ENCODE data around the gene COG5.
A peak's percentile ranks its signal among the peaks of the same experiment; 100 is the strongest.

COG5 gene

GRCh38 chr7:107244613-107245012 lies 319.1 kb downstream of the COG5 start:
- Histone ChIP-seq H3K4me3 (ENCODE audit: severe bottlenecking) (no peak overlapping the region), H3K27ac (ENCODE audit: poor library complexity, severe bottlenecking) (no peak overlapping the region), H3K4me1 (ENCODE audit: insufficient read depth, poor library complexity, severe bottlenecking) (no peaks in the 10 kb centered on the region), H3K9me3 (ENCODE audit: severe bottlenecking) (no peaks in the 10 kb centered on the region), H3K27me3 (ENCODE audit: insufficient read depth, poor library complexity, severe bottlenecking) (no peaks in the 10 kb centered on the region), H3K36me3 (ENCODE audit: low read depth) (peaks cover 8% of the 10 kb centered on the region)
- TF ChIP-seq CTCF (IDR thresholded peaks at IDR 0.05; ENCODE audit: poor library complexity, severe bottlenecking), result no peak
- ATAC-seq (ENCODE audit: low read depth) (no peak), DNase-seq (ENCODE audit: low spot score) (no peak)

DNA sequence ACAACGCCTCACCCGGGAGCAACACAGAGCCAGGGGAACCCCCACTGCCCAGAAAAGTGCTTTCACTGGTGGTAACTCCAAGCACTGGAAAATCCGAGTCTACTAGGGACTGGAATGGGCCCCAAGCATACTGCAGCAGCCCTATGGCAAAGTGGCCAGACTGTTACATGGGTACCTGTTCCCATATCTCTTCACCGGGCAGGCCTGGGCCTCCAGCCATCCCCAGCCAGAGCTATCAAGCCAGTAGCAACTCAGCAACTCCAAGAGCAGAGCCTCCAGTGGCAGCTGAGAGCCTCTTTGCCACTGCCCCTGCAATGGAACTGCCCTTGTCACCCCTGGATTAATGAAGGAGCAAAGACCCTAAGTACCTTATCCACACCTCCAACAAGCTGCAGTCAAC lies 321.5 kb downstream of the COG5 start:
- Histone ChIP-seq H3K4me1 (ENCODE audit: insufficient read depth, poor library complexity, severe bottlenecking) (no peaks in the 10 kb centered on the region), H3K36me3 (ENCODE audit: low read depth) (no peaks in the 10 kb centered on the region), H3K9me3 (ENCODE audit: severe bottlenecking) (no peaks in the 10 kb centered on the region), H3K4me3 (ENCODE audit: severe bottlenecking) (no peak overlapping the region), H3K27ac (ENCODE audit: poor library complexity, severe bottlenecking) (no peak overlapping the region), H3K27me3 (ENCODE audit: insufficient read depth, poor library complexity, severe bottlenecking) (no peaks in the 10 kb centered on the region)
- no peak for TF ChIP-seq CTCF (IDR thresholded peaks at IDR 0.05; ENCODE audit: poor library complexity, severe bottlenecking)
- no peak for ATAC-seq (ENCODE audit: low read depth)
- DNase-seq (ENCODE audit: low spot score), result no peak

- no peaks in the 10 kb centered on the region for H3K27me3 ChIP-seq (ENCODE audit: insufficient read depth, poor library complexity, severe bottlenecking)
- H3K36me3 ChIP-seq (ENCODE audit: low read depth), result no peaks in the 10 kb centered on the region
- DNase-seq (ENCODE audit: low spot score), result no peak
- H3K4me1 ChIP-seq (ENCODE audit: insufficient read depth, poor library complexity, severe bottlenecking), result peaks cover 18% of the 10 kb centered on the region
- ATAC-seq (ENCODE audit: low read depth), result no peak
- H3K27ac ChIP-seq (ENCODE audit: poor library complexity, severe bottlenecking), result no peak overlapping the region
- no peak overlapping the region for H3K4me3 ChIP-seq (ENCODE audit: severe bottlenecking)
- no peak for TF ChIP-seq CTCF (IDR thresholded peaks at IDR 0.05; ENCODE audit: poor library complexity, severe bottlenecking)
- H3K9me3 ChIP-seq (ENCODE audit: severe bottlenecking), result no peaks in the 10 kb centered on the region
These were observed 326.3 kb downstream of the COG5 start for GRCh38 chr7:107237451-107237850.

DNA sequence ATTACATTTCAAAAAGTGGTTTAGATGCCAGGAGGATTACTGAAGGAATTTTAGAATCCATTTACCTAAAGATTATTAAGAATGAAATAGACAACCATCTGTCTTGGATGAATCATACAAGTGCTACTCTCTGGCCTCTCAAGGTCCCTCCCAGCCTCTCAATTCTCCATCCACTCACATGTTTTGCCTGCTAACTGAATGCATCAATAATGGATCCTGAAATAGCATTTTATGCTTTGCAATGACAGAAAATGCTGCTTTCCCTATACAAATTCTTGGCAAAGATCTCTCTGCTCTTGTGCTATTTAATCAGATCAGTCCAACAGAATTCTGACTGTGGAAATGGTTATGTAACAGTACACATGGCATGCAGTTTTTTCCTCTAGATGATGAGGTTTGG lies 326.9 kb downstream of the COG5 start:
- Histone ChIP-seq H3K36me3 (ENCODE audit: low read depth) (no peaks in the 10 kb centered on the region), H3K9me3 (ENCODE audit: severe bottlenecking) (no peaks in the 10 kb centered on the region), H3K27me3 (ENCODE audit: insufficient read depth, poor library complexity, severe bottlenecking) (no peaks in the 10 kb centered on the region), H3K27ac (ENCODE audit: poor library complexity, severe bottlenecking) (no peak overlapping the region), H3K4me3 (ENCODE audit: severe bottlenecking) (no peak overlapping the region), H3K4me1 (ENCODE audit: insufficient read depth, poor library complexity, severe bottlenecking) (peaks cover 24% of the 10 kb centered on the region)
- DNase-seq (ENCODE audit: low spot score), result no peak
- no peak for TF ChIP-seq CTCF (IDR thresholded peaks at IDR 0.05; ENCODE audit: poor library complexity, severe bottlenecking)
- no peak for ATAC-seq (ENCODE audit: low read depth)

DNA sequence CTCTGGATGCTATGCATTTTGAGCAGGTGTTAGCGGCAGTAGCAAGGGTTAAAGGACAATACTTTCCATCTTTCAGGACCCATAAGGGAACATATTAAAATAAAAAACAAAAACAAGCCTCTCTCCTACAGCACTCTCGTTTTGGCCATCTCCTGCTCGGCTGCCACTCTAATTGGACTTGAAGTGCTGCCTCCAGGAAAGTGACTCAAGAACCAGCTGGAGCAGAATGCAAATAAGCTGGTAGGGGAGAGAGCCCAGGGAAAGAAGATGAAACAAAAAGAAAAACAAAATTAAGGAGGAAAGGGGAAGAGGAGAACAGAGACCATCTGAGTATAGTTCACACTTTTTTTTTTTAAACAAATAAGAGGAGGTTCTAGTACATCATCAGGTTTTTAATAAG lies 329.3 kb downstream of the COG5 start:
- Histone ChIP-seq H3K4me1 (ENCODE audit: insufficient read depth, poor library complexity, severe bottlenecking) (peaks cover 43% of the 10 kb centered on the region), H3K9me3 (ENCODE audit: severe bottlenecking) (no peaks in the 10 kb centered on the region), H3K36me3 (ENCODE audit: low read depth) (peaks cover 3% of the 10 kb centered on the region; the same call in 1 of the 2 replicates), H3K4me3 (ENCODE audit: severe bottlenecking) (no peak overlapping the region), H3K27ac (ENCODE audit: poor library complexity, severe bottlenecking) (peak overlapping the region; percentile 24), H3K27me3 (ENCODE audit: insufficient read depth, poor library complexity, severe bottlenecking) (no peaks in the 10 kb centered on the region)
- TF ChIP-seq CTCF (IDR thresholded peaks at IDR 0.05; ENCODE audit: poor library complexity, severe bottlenecking), result no peak
- ATAC-seq (ENCODE audit: low read depth), result no peak
- DNase-seq (ENCODE audit: low spot score), result no peak
